GM12892 (cell line): Measurements from ENCODE around the gene GNAO1.

Experiments
- POLR2A ChIP-seq: IDR thresholded peaks from 2 replicates; pipeline ENCODE4 v1.6.1; 2011; ENCODE audit warnings: low read depth, low read length, control low read depth
- POLR2AphosphoS5 ChIP-seq: IDR thresholded peaks from 2 replicates; pipeline ENCODE4 v1.6.1; 2011; ENCODE audit warnings: low read depth, low read length, control low read depth

- TF ChIP-seq POLR2A, result no peak
- TF ChIP-seq POLR2AphosphoS5, result no peak
Measured at GRCh38 chr16:56212144-56212543, 20.9 kb downstream of the GNAO1 start.
